ENCODE measurements around the gene MRPL3.

MRPL3 gene

GRCh38 chr3:131540143-131540542 lies 37.4 kb upstream of the MRPL3 start:
- H3K27ac ChIP-seq (ENCODE audit: low read depth, low read length): no peak overlapping the region
- H3K36me3 ChIP-seq (ENCODE audit: control insufficient read depth in 1 of 2, insufficient read depth in 2 of 2, low read length in 2 of 2): no peaks in the 10 kb centered on the region

GRCh38 chr3:131538968-131539367 lies 36.2 kb upstream of the MRPL3 start:
- H3K27me3 ChIP-seq (ENCODE audit: control insufficient read depth in 1 of 2, insufficient read depth in 2 of 2, low read length in 2 of 2): no peaks in the 10 kb centered on the region
- H3K36me3 ChIP-seq (ENCODE audit: control insufficient read depth in 1 of 2, insufficient read depth in 2 of 2, low read length in 2 of 2): no peaks in the 10 kb centered on the region
- no peak overlapping the region for H3K27ac ChIP-seq (ENCODE audit: low read depth, low read length)
- no peak overlapping the region for H3K9ac ChIP-seq (ENCODE audit: low read depth in 1 of 2, low read length in 2 of 2)
- H3K9me3 ChIP-seq (ENCODE audit: control insufficient read depth in 1 of 2, low read length in 2 of 2): no peaks in the 10 kb centered on the region
- no peaks in the 10 kb centered on the region for H3K4me1 ChIP-seq (ENCODE audit: control insufficient read depth in 1 of 2, insufficient read depth in 2 of 2, low read length in 2 of 2)
- no peak overlapping the region for H3K4me3 ChIP-seq (ENCODE audit: low read depth in 1 of 2, low read length in 2 of 2)

More at GRCh38 chr3:131540143-131540542, 37.4 kb upstream of the MRPL3 start:
- H3K9ac ChIP-seq (ENCODE audit: low read depth in 1 of 2, low read length in 2 of 2): no peak overlapping the region
- no peaks in the 10 kb centered on the region for H3K4me1 ChIP-seq (ENCODE audit: control insufficient read depth in 1 of 2, insufficient read depth in 2 of 2, low read length in 2 of 2)
- H3K27me3 ChIP-seq (ENCODE audit: control insufficient read depth in 1 of 2, insufficient read depth in 2 of 2, low read length in 2 of 2): no peaks in the 10 kb centered on the region
- no peaks in the 10 kb centered on the region for H3K9me3 ChIP-seq (ENCODE audit: control insufficient read depth in 1 of 2, low read length in 2 of 2)
- H3K4me3 ChIP-seq (ENCODE audit: low read depth in 1 of 2, low read length in 2 of 2): no peak overlapping the region

GRCh38 chr3:131537531-131537930 lies 34.8 kb upstream of the MRPL3 start:
- Histone ChIP-seq H3K9me3 (ENCODE audit: control insufficient read depth in 1 of 2, low read length in 2 of 2) (no peaks in the 10 kb centered on the region), H3K27me3 (ENCODE audit: control insufficient read depth in 1 of 2, insufficient read depth in 2 of 2, low read length in 2 of 2) (no peaks in the 10 kb centered on the region), H3K27ac (ENCODE audit: low read depth, low read length) (no peak overlapping the region), H3K36me3 (ENCODE audit: control insufficient read depth in 1 of 2, insufficient read depth in 2 of 2, low read length in 2 of 2) (no peaks in the 10 kb centered on the region), H3K9ac (ENCODE audit: low read depth in 1 of 2, low read length in 2 of 2) (no peak overlapping the region), H3K4me3 (ENCODE audit: low read depth in 1 of 2, low read length in 2 of 2) (no peak overlapping the region), H3K4me1 (ENCODE audit: control insufficient read depth in 1 of 2, insufficient read depth in 2 of 2, low read length in 2 of 2) (no peaks in the 10 kb centered on the region)

- H3K36me3 ChIP-seq (ENCODE audit: control insufficient read depth in 1 of 2, insufficient read depth in 2 of 2, low read length in 2 of 2): no peaks in the 10 kb centered on the region
- no peak overlapping the region for H3K27ac ChIP-seq (ENCODE audit: low read depth, low read length)
- no peak overlapping the region for H3K4me3 ChIP-seq (ENCODE audit: low read depth in 1 of 2, low read length in 2 of 2)
- H3K9ac ChIP-seq (ENCODE audit: low read depth in 1 of 2, low read length in 2 of 2): no peak overlapping the region
- no peaks in the 10 kb centered on the region for H3K27me3 ChIP-seq (ENCODE audit: control insufficient read depth in 1 of 2, insufficient read depth in 2 of 2, low read length in 2 of 2)
- no peaks in the 10 kb centered on the region for H3K9me3 ChIP-seq (ENCODE audit: control insufficient read depth in 1 of 2, low read length in 2 of 2)
- H3K4me1 ChIP-seq (ENCODE audit: control insufficient read depth in 1 of 2, insufficient read depth in 2 of 2, low read length in 2 of 2): no peaks in the 10 kb centered on the region
Measured at GRCh38 chr3:131535596-131535995, 32.8 kb upstream of the MRPL3 start.

- Histone ChIP-seq H3K27ac (ENCODE audit: low read depth, low read length) (no peak overlapping the region), H3K36me3 (ENCODE audit: control insufficient read depth in 1 of 2, insufficient read depth in 2 of 2, low read length in 2 of 2) (no peaks in the 10 kb centered on the region)
Measured at GRCh38 chr3:131535131-131535530, 32.4 kb upstream of the MRPL3 start.

GRCh38 chr3:131532645-131533044 lies 29.9 kb upstream of the MRPL3 start:
- Histone ChIP-seq H3K4me3 (ENCODE audit: low read depth in 1 of 2, low read length in 2 of 2) (no peak overlapping the region), H3K9me3 (ENCODE audit: control insufficient read depth in 1 of 2, low read length in 2 of 2) (no peaks in the 10 kb centered on the region), H3K27me3 (ENCODE audit: control insufficient read depth in 1 of 2, insufficient read depth in 2 of 2, low read length in 2 of 2) (no peaks in the 10 kb centered on the region), H3K36me3 (ENCODE audit: control insufficient read depth in 1 of 2, insufficient read depth in 2 of 2, low read length in 2 of 2) (no peaks in the 10 kb centered on the region), H3K27ac (ENCODE audit: low read depth, low read length) (no peak overlapping the region), H3K4me1 (ENCODE audit: control insufficient read depth in 1 of 2, insufficient read depth in 2 of 2, low read length in 2 of 2) (no peaks in the 10 kb centered on the region), H3K9ac (ENCODE audit: low read depth in 1 of 2, low read length in 2 of 2) (no peak overlapping the region)

More at GRCh38 chr3:131535131-131535530, 32.4 kb upstream of the MRPL3 start:
- Histone ChIP-seq H3K27me3 (ENCODE audit: control insufficient read depth in 1 of 2, insufficient read depth in 2 of 2, low read length in 2 of 2) (no peaks in the 10 kb centered on the region), H3K9ac (ENCODE audit: low read depth in 1 of 2, low read length in 2 of 2) (no peak overlapping the region), H3K9me3 (ENCODE audit: control insufficient read depth in 1 of 2, low read length in 2 of 2) (no peaks in the 10 kb centered on the region), H3K4me1 (ENCODE audit: control insufficient read depth in 1 of 2, insufficient read depth in 2 of 2, low read length in 2 of 2) (no peaks in the 10 kb centered on the region), H3K4me3 (ENCODE audit: low read depth in 1 of 2, low read length in 2 of 2) (no peak overlapping the region)

GRCh38 chr3:131530843-131531242 lies 28.1 kb upstream of the MRPL3 start:
- Histone ChIP-seq H3K27me3 (ENCODE audit: control insufficient read depth in 1 of 2, insufficient read depth in 2 of 2, low read length in 2 of 2) (no peaks in the 10 kb centered on the region), H3K9ac (ENCODE audit: low read depth in 1 of 2, low read length in 2 of 2) (no peak overlapping the region), H3K9me3 (ENCODE audit: control insufficient read depth in 1 of 2, low read length in 2 of 2) (no peaks in the 10 kb centered on the region), H3K4me3 (ENCODE audit: low read depth in 1 of 2, low read length in 2 of 2) (no peak overlapping the region), H3K27ac (ENCODE audit: low read depth, low read length) (no peak overlapping the region), H3K4me1 (ENCODE audit: control insufficient read depth in 1 of 2, insufficient read depth in 2 of 2, low read length in 2 of 2) (no peaks in the 10 kb centered on the region), H3K36me3 (ENCODE audit: control insufficient read depth in 1 of 2, insufficient read depth in 2 of 2, low read length in 2 of 2) (no peaks in the 10 kb centered on the region)

GRCh38 chr3:131530388-131530787 lies 27.6 kb upstream of the MRPL3 start:
- Histone ChIP-seq H3K9ac (ENCODE audit: low read depth in 1 of 2, low read length in 2 of 2) (no peak overlapping the region), H3K36me3 (ENCODE audit: control insufficient read depth in 1 of 2, insufficient read depth in 2 of 2, low read length in 2 of 2) (no peaks in the 10 kb centered on the region), H3K27me3 (ENCODE audit: control insufficient read depth in 1 of 2, insufficient read depth in 2 of 2, low read length in 2 of 2) (no peaks in the 10 kb centered on the region), H3K4me1 (ENCODE audit: control insufficient read depth in 1 of 2, insufficient read depth in 2 of 2, low read length in 2 of 2) (no peaks in the 10 kb centered on the region), H3K9me3 (ENCODE audit: control insufficient read depth in 1 of 2, low read length in 2 of 2) (no peaks in the 10 kb centered on the region), H3K4me3 (ENCODE audit: low read depth in 1 of 2, low read length in 2 of 2) (no peak overlapping the region), H3K27ac (ENCODE audit: low read depth, low read length) (no peak overlapping the region)

GRCh38 chr3:131526801-131527347 lies 24.1 kb upstream of the MRPL3 start:
- Histone ChIP-seq H3K9ac (ENCODE audit: low read depth in 1 of 2, low read length in 2 of 2) (no peak overlapping the region), H3K27me3 (ENCODE audit: control insufficient read depth in 1 of 2, insufficient read depth in 2 of 2, low read length in 2 of 2) (no peaks in the 10 kb centered on the region), H3K4me3 (ENCODE audit: low read depth in 1 of 2, low read length in 2 of 2) (peak overlapping the region; percentile 8 to 32), H3K36me3 (ENCODE audit: control insufficient read depth in 1 of 2, insufficient read depth in 2 of 2, low read length in 2 of 2) (no peaks in the 10 kb centered on the region), H3K9me3 (ENCODE audit: control insufficient read depth in 1 of 2, low read length in 2 of 2) (no peaks in the 10 kb centered on the region), H3K27ac (ENCODE audit: low read depth, low read length) (no peak overlapping the region), H3K4me1 (ENCODE audit: control insufficient read depth in 1 of 2, insufficient read depth in 2 of 2, low read length in 2 of 2) (no peaks in the 10 kb centered on the region)

- no peaks in the 10 kb centered on the region for H3K36me3 ChIP-seq (ENCODE audit: control insufficient read depth in 1 of 2, insufficient read depth in 2 of 2, low read length in 2 of 2)
- H3K4me1 ChIP-seq (ENCODE audit: control insufficient read depth in 1 of 2, insufficient read depth in 2 of 2, low read length in 2 of 2): no peaks in the 10 kb centered on the region
- H3K4me3 ChIP-seq (ENCODE audit: low read depth in 1 of 2, low read length in 2 of 2): no peak overlapping the region
- no peaks in the 10 kb centered on the region for H3K27me3 ChIP-seq (ENCODE audit: control insufficient read depth in 1 of 2, insufficient read depth in 2 of 2, low read length in 2 of 2)
- H3K9ac ChIP-seq (ENCODE audit: low read depth in 1 of 2, low read length in 2 of 2): no peak overlapping the region
- no peak overlapping the region for H3K27ac ChIP-seq (ENCODE audit: low read depth, low read length)
- no peaks in the 10 kb centered on the region for H3K9me3 ChIP-seq (ENCODE audit: control insufficient read depth in 1 of 2, low read length in 2 of 2)
Measured at GRCh38 chr3:131518680-131519079, 15.9 kb upstream of the MRPL3 start.

- Histone ChIP-seq H3K4me3 (ENCODE audit: low read depth in 1 of 2, low read length in 2 of 2) (no peak overlapping the region), H3K27me3 (ENCODE audit: control insufficient read depth in 1 of 2, insufficient read depth in 2 of 2, low read length in 2 of 2) (peaks cover 0 to 10% of the 10 kb centered on the region in 2 donors), H3K4me1 (ENCODE audit: control insufficient read depth in 1 of 2, insufficient read depth in 2 of 2, low read length in 2 of 2) (peaks cover 13 to 23% of the 10 kb centered on the region in 2 donors), H3K36me3 (ENCODE audit: control insufficient read depth in 1 of 2, insufficient read depth in 2 of 2, low read length in 2 of 2) (peaks cover 0 to 7% of the 10 kb centered on the region in 2 donors), H3K9me3 (ENCODE audit: control insufficient read depth in 1 of 2, low read length in 2 of 2) (no peaks in the 10 kb centered on the region), H3K9ac (ENCODE audit: low read depth in 1 of 2, low read length in 2 of 2) (no peak overlapping the region), H3K27ac (ENCODE audit: low read depth, low read length) (no peak overlapping the region)
Measured at GRCh38 chr3:131505421-131505820, 2.6 kb upstream of the MRPL3 start.

All from duodenal mucosa (tissue), 2 donors.